ENCODE data around the gene LIX1. TPM values are rescaled to one million over a fixed set of nuclear protein-coding genes. Genes with fewer than 3 reads are reported as not detected.
"Not testable (repeated sequence)": the region's sequence is repeated elsewhere in the genome, so short reads cannot be mapped to it uniquely, and the experiment has no call there.

LIX1 gene
- polyA plus RNA-seq, 4 donors = 3.2 to 6.2 (median 4.7) TPM

- no peak for DNase-seq (ENCODE audit: low read depth in 4 of 4, low spot score in 2 of 4)
These were observed 1.3 kb upstream of the LIX1 start for GRCh38 chr5:97143704-97144103.

- no peak for DNase-seq (ENCODE audit: low read depth in 4 of 4, low spot score in 2 of 4)
These were observed 872 bp downstream of the LIX1 start for GRCh38 chr5:97141539-97141938.

- no peak for DNase-seq (ENCODE audit: low read depth in 4 of 4, low spot score in 2 of 4)
These were observed 1.4 kb downstream of the LIX1 start for GRCh38 chr5:97141031-97141430.

- DNase-seq (ENCODE audit: low read depth in 4 of 4, low spot score in 2 of 4) = not testable (repeated sequence)
These were observed 2.2 kb downstream of the LIX1 start for GRCh38 chr5:97140250-97140649.

- DNase-seq (ENCODE audit: low read depth in 4 of 4, low spot score in 2 of 4) = no peak
These were observed 5.9 kb downstream of the LIX1 start for GRCh38 chr5:97136475-97136874.

GRCh38 chr5:97135868-97136267, 6.5 kb downstream of the LIX1 start:
- no peak for DNase-seq (ENCODE audit: low read depth in 4 of 4, low spot score in 2 of 4)

- DNase-seq (ENCODE audit: low read depth in 4 of 4, low spot score in 2 of 4) = no peak
These were observed 7.8 kb downstream of the LIX1 start for GRCh38 chr5:97134634-97135033.

GRCh38 chr5:97133101-97133500, 9.3 kb downstream of the LIX1 start:
- no peak for DNase-seq (ENCODE audit: low read depth in 4 of 4, low spot score in 2 of 4)

- no peak for DNase-seq (ENCODE audit: low read depth in 4 of 4, low spot score in 2 of 4)
These were observed 10.5 kb downstream of the LIX1 start for GRCh38 chr5:97131921-97132320.

- DNase-seq (ENCODE audit: low read depth in 4 of 4, low spot score in 2 of 4) = no peak
These were observed 11.2 kb downstream of the LIX1 start for GRCh38 chr5:97131139-97131710.

- no peak for DNase-seq (ENCODE audit: low read depth in 4 of 4, low spot score in 2 of 4)
These were observed 14.7 kb downstream of the LIX1 start for GRCh38 chr5:97127727-97128126.

GRCh38 chr5:97125125-97125683, 17.2 kb downstream of the LIX1 start:
- no peak for DNase-seq (ENCODE audit: low read depth in 4 of 4, low spot score in 2 of 4)

- no peak for DNase-seq (ENCODE audit: low read depth in 4 of 4, low spot score in 2 of 4)
These were observed 18.1 kb downstream of the LIX1 start for GRCh38 chr5:97124335-97124734.

- DNase-seq (ENCODE audit: low read depth in 4 of 4, low spot score in 2 of 4) = no peak
These were observed 20.6 kb downstream of the LIX1 start for GRCh38 chr5:97121848-97122247.

GRCh38 chr5:97120195-97120594, 22.2 kb downstream of the LIX1 start:
- no peak for DNase-seq (ENCODE audit: low read depth in 4 of 4, low spot score in 2 of 4)

- no peak for DNase-seq (ENCODE audit: low read depth in 4 of 4, low spot score in 2 of 4)
These were observed 23.4 kb downstream of the LIX1 start for GRCh38 chr5:97119007-97119390.

- no peak for DNase-seq (ENCODE audit: low read depth in 4 of 4, low spot score in 2 of 4)
These were observed 24.0 kb downstream of the LIX1 start for GRCh38 chr5:97118261-97119006.

GRCh38 chr5:97115932-97116331, 26.5 kb downstream of the LIX1 start:
- DNase-seq (ENCODE audit: low read depth in 4 of 4, low spot score in 2 of 4) = no peak

- no peak for DNase-seq (ENCODE audit: low read depth in 4 of 4, low spot score in 2 of 4)
These were observed 30.2 kb downstream of the LIX1 start for GRCh38 chr5:97112230-97112629.

GRCh38 chr5:97111616-97112015, 30.8 kb downstream of the LIX1 start:
- DNase-seq (ENCODE audit: low read depth in 4 of 4, low spot score in 2 of 4) = no peak

- no peak for DNase-seq (ENCODE audit: low read depth in 4 of 4, low spot score in 2 of 4)
These were observed 31.4 kb downstream of the LIX1 start for GRCh38 chr5:97111004-97111403.

GRCh38 chr5:97107318-97107717, 35.1 kb downstream of the LIX1 start:
- DNase-seq (ENCODE audit: low read depth in 4 of 4, low spot score in 2 of 4) = no peak
